Dedifferentiated amniotic fluid mesenchymal stem cell (primary cell): ENCODE measurements around the gene NAMPT.
A peak's percentile ranks its signal among the peaks of the same experiment; 100 is the strongest.
"Not testable (repeated sequence)": the region's sequence is repeated elsewhere in the genome, so short reads cannot be mapped to it uniquely, and the experiment has no call there.

Experiments used
- DNase-seq: peaks from one replicate; pipeline ENCODE4 v3.0.0-alpha.2; 2016; ENCODE audit errors: extremely low spot score

Gene NAMPT

GRCh38 chr7:106304568-106304967, 19.8 kb upstream of the NAMPT start:
- DNase-seq = no peak

DNA sequence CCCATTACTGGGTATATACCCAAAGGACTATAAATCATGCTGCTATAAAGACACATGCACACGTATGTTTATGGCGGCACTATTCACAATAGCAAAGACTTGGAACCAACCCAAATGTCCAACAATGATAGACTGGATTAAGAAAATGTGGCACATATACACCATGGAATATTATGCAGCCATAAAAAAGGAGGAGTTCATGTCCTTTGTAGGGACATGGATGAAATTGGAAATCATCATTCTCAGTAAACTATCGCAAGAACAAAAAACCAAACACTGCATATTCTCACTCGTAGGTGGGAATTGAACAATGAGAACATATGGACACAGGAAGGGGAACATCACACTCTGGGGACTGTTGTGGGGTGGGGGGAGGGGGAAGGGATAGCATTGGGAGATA, 13.8 kb upstream of the NAMPT start:
- not testable (repeated sequence) for DNase-seq

DNA sequence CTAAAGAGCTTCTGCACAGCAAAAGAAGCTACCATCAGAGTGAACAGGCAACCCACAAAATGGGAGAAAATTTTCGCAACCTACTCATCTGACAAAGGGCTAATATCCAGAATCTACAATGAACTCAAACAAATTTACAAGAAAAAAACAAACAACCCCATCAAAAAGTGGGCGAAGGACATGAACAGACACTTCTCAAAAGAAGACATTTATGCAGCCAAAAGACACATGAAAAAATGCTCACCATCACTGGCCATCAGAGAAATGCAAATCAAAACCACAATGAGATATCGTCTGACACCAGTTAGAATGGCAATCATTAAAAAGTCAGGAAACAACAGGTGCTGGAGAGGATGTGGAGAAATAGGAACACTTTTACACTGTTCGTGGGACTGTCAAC, 13.4 kb upstream of the NAMPT start:
- DNase-seq = not testable (repeated sequence)

- DNase-seq = no peak
Measured at GRCh38 chr7:106294334-106294733, 9.6 kb upstream of the NAMPT start.

DNA sequence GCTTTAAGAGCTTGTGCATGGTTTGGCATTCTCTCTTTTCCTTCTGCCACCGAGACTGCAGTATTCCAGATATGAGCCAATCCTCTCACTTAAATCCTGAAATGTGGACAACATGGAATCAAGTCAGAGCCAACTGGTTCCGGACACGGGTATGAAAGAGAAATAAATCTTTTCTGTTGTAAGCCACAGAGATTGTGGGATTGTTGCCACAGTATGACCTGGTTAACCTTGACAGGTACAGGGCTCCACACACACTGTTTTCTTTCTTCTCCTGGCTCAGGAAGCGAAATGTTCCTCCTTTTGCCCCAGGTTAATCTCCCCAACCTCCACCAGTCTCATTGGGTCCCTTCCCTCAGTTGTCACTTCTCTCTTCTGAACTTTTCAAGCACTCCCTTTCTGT, 6.5 kb upstream of the NAMPT start:
- DNase-seq = no peak

GRCh38 chr7:106290319-106290718, 5.5 kb upstream of the NAMPT start:
- no peak for DNase-seq

DNA sequence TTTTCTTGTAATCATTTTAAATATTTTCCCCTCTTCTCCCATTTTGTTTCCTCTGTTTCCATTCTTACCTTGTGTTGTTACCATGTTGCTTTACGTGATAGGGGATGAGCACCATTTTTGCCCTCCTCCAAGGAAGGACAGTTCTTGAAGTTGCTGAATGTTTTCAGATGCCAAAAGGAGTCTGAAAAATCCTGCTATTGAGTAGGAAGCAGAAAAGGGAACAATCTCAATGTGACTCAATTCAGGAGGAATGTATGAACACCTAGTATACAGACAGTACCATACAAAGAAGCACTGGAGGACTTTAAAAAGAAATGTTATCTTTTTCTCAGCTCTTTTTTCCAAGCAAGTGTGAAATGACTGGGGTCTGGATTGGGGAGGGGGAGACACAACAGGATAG, 5.1 kb upstream of the NAMPT start:
- DNase-seq = no peak

DNA sequence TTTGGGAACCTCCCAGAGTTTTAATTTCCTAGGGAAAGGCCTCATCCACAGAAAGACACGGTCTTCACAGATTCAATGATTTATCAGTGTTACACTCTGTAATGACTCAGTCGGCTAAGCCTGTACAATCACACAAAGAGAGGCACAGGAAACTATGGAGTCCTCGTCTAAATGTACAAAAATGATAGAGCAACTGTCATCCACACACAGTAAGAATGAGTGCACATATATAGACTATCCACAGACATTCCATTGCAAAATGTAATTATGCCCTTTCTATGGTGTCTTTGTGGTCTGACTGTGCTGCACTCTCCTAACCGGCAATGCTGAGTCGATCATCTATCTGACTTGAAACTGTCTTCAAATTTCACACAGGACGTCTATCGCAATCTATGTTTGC, 3.5 kb upstream of the NAMPT start:
- DNase-seq = no peak

DNA sequence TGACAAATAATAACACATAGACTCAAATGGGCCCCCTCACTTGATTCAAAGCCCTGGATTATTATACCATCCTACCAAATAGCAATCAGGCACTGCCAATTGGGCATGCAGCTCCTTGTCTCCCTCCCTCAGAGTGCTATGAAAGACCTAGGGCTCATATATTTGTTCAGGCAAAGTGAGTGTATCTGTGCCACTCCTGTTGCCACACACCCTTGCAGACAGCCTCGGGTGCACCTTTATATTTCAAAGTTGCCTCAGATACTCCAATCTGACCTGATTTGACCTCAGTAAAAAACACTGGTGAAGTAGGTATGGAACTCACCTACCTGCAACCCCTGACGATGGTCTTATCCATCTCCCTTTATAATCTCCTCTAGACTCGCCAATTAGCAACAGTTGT, 3.0 kb upstream of the NAMPT start:
- no peak for DNase-seq

GRCh38 chr7:106285855-106286492, 1.2 kb upstream of the NAMPT start:
- no peak for DNase-seq

GRCh38 chr7:106285051-106285854, 470 bp upstream of the NAMPT start:
- peak; percentile 91 for DNase-seq

GRCh38 chr7:106283831-106284713, 711 bp downstream of the NAMPT start:
- DNase-seq = peak; percentile 23

GRCh38 chr7:106283501-106283830, 1.3 kb downstream of the NAMPT start:
- DNase-seq = no peak

DNA sequence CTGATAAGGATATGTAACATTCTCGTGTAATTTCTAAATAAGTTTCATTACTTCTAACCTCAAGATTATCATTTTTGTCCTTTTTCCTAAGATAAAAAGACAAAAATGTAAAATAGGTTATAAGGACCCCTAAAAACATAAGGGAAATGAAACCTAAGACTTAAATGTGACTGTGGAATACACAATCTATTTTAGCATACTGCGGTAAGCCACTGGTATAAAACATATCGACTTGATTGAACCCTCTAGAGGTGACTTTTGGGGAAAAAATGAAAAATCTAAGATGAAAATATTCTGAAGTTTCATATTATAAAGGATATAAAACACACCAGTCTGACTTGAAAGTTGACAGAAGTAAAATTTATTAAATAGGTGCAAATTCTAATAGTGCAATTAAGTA, 1.9 kb downstream of the NAMPT start:
- no peak for DNase-seq

GRCh38 chr7:106282390-106282789, 2.4 kb downstream of the NAMPT start:
- DNase-seq = no peak

DNA sequence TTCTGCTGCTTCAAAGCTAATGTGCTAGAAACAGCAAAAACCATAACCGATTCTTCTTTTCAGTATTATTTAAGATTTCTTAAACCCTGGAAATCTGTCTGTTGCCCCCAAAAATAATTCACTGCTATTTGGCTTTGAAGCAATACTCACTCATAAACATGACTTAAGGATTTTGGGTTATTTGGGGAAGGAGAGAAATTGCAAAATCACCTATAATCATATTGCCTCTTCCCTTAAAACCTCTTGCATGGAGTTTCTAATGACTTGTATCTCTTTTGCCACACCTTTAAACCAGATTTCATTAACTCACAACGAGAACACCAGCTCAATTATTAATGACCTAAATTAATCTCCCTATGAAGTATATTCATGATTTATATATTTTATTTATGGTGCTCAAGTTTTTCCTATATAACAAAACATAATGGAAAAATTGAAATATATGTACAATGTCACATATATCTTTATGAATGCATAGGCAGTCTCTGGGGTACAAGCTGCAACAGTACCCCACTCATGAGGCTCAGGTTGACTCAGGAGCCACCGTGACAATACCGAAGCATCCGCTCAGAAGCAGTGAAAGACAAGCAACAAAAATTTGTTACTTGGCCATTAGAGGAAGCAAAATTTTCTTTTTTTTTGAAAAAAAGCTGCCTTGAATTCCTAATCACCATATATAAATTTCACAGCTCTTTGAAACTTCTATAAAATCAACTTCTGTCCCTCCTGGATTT, 3.0 kb downstream of the NAMPT start:
- no peak for DNase-seq

DNA sequence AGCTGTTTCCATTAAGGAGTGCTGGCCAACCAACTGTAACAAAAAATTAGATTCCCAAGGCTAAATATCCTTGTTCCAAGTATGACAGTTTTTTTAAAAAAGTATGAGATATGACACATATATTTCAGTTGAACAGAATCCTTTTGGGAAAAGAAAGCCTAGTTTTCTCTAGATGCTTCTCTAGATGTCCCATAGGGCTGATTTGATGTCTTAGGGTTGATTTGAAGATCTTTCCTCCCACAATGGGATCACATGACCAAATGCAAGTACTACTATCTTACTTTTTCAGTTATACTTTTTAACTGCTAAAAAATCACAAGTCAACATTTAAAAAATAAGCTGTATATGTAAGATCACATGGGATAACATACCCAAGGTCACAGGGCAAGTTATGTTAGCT, 3.7 kb downstream of the NAMPT start:
- no peak for DNase-seq

- DNase-seq = no peak
Measured at GRCh38 chr7:106279425-106280197, 5.2 kb downstream of the NAMPT start.

- DNase-seq = no peak
Measured at GRCh38 chr7:106278695-106279094, 6.1 kb downstream of the NAMPT start.

DNA sequence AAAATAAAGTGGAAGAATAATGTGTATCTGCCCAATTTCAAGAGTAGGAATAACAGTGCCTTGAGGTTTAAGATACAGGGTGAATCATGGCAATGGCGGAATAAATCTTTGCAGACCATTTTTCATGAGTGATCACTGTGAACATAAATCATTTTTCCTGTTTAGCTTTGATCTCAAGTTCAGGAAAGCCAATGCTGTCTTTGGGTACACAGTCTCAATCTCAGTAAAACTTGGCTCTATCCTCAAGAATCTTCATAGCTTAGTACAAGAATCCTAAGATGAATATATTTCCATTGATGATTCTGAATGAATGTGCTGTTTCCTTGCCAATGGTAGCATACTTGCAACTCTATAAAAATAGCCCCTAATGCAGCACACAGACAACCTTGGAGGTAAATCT, 6.8 kb downstream of the NAMPT start:
- no peak for DNase-seq

DNA sequence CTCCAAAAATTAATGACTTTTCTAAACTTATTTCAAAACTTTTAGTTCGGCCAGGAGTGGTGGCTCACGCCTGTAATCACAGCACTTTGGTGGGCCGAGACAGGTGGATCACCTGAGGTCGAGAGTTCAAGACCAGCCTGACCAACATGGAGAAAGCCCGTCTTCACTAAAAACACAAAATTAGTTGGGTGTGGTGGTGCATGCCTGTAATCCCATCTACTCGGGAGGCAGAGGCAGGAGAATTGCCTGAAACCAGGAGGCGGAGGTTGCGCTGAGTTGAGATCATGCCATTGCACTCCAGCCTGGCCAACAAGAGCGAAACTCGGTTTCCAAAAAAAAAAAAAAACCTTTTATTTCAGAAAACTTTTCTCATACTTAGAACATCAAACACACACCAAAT, 8.3 kb downstream of the NAMPT start:
- DNase-seq = no peak
